HG02943 (cell line): ENCODE measurements around the gene EVI2A.

Experiments used
- ATAC-seq: cut with Tn5 transposase; IDR thresholded peaks from one replicate; pipeline ENCODE4 v1.9.1; 2021; ENCODE audit warnings: mild to moderate bottlenecking, low read depth, moderate library complexity; ENCODE audit not compliant: unreplicated experiment

The EVI2A gene

GRCh38 chr17:31279401-31279800 is 42.0 kb downstream of the EVI2A start:
- ATAC-seq, result no peak

GRCh38 chr17:31275116-31275515 is 46.3 kb downstream of the EVI2A start:
- ATAC-seq, result no peak

DNA sequence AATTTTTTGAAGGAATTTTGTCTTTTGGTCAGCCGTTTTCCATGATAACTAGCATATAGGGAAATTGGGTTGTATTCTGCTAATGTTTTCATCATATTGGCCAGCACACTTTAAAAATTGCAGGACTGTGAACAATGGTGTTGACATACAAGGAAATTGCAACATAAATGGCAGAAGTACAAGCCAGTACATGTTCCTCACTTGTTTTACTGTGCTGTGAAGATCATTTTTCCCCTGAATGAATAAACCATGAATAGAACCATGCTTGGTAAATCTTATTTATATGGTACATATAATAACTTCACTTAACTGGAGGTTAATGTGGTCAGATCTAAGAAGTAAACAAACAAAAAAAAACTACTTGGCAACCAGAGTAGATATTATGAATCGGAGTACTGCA is 47.2 kb downstream of the EVI2A start:
- no peak for ATAC-seq

DNA sequence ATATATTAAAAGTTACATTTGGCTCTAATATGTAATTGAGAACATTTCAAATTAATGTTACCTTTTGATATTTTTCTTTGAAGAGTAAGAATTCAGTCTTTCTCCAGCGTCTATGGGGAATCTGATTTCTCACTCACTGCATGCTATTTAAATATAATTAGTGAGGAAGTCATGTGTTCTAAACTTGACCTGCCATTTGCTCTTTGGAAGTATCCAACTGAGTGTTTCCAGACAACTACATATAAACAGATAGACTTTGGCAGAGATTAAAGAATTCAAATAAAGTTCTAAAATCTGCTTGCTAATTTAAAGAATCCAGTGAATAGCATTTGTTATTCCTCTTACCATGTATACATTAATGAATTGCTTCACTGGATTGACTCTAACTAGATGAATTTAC is 47.9 kb downstream of the EVI2A start:
- no peak for ATAC-seq

- ATAC-seq, result no peak
Measured at GRCh38 chr17:31272803-31273202, 48.6 kb downstream of the EVI2A start.

GRCh38 chr17:31272236-31272635 is 49.2 kb downstream of the EVI2A start:
- ATAC-seq, result no peak

DNA sequence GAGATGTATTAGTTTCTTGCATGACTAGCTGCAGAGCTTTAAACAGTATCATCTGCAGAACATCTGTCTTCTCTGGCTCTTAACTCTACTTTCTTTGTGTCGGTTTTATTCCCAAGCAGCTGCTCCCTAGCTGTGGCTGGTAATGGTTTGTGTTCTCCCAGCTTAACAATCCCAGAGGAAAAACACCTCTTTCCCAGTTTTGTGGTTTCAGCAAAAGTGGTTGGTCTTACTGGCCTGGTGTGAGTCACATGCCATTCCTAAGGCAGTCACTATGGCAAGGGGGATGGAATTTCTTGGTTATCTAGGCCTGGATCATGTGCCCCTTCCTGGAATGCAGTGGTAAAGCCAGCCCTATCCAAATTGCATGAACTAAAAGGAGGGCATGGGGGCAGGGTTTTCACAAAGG is 51.8 kb downstream of the EVI2A start:
- no peak for ATAC-seq

- ATAC-seq, result no peak
Measured at GRCh38 chr17:31269036-31269577, 52.3 kb downstream of the EVI2A start.
